ENCODE results near the gene FCN2. TPM values are rescaled to one million over a fixed set of nuclear protein-coding genes. Genes with fewer than 3 reads are reported as not detected.

Gene FCN2
- polyA plus RNA-seq, 1 of the 3 experiments (the other 2 are of a cell fraction), result not detected

DNA sequence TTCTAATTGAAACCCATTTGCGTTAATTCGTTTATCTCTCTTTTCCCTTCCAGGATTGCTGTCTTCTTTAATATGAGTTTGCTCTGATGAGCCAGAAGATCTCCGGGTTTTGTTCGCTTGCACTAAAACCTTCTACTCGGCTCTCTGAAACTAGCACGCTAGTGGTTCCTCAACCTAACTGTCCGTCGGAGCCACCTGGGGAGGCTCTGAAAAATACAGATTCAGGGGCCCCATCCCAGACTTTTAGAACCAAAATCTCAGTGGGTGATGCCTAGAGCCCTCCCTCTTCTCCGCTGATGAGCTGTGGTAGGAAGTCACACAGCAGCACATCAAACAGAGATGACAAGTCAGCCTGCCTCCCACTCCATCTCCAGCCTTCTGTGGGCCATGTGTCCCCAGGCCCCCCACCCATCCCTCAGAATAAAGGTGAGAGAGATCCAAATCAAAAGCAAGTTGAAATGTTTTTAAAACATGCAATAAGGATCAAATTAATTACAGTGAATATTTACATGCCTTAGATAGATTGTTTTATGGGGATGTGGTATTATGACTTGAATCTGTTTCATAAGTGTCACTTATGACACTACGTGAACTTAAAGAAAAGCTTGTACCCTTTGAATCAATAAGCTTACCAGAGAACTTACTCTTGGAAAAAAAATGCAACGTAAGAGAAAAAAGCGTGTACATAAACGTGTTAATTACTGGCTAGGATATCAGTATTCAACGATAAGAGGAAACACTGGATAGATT is 16.4 kb downstream of the FCN2 start (continued):
- TF ChIP-seq, protein P1, sequence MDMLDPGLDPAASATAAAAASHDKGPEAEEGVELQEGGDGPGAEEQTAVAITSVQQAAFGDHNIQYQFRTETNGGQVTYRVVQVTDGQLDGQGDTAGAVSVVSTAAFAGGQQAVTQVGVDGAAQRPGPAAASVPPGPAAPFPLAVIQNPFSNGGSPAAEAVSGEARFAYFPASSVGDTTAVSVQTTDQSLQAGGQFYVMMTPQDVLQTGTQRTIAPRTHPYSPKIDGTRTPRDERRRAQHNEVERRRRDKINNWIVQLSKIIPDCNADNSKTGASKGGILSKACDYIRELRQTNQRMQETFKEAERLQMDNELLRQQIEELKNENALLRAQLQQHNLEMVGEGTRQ (IDR thresholded peaks at IDR 0.05; ENCODE audit: borderline replicate concordance, low read depth, low read length), result no peak
- TF ChIP-seq RXRA (IDR thresholded peaks at IDR 0.05; ENCODE audit: borderline replicate concordance, low read depth) (no peak), GATA2 (CRISPR knock-in tag; IDR thresholded peaks at IDR 0.05) (no peak)

DNA sequence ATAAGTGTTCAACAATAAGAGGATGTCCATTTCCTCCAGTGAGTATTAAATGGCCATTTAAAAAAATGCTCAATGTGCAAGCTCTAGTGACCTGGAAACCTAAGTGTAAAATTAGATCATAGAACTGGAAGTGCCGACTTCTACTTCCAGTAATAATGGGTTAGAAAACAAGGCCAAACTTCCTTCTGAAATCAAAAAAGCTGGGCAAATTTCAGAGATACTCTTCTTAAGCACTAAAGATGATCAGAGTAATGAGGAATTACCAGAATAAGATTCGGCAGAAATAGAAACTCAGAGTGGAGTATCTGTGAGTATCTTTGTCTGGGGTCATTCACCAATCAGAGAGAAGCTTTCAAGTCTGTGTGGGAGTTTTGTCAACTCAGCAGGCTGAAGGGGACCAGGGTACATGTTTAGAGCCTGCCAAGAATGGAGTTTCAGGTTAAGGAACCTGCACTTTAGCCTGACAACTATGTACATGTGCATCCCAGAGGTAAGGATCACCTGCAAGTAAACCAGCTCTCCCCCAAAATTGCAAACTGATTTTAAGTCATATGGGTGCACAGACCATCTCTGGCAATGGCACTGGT is 17.1 kb downstream of the FCN2 start:
- Histone ChIP-seq H3K9ac (no peak overlapping the region), H2AFZ (ENCODE audit: low read depth) (no peak overlapping the region), H3K4me3 (ENCODE audit: low read depth in 2 of 2, low read length in 1 of 2) (no peak overlapping the region), H3K27ac (ENCODE audit: low read depth in 2 of 2, low read length in 1 of 2) (no peak overlapping the region), H3K4me2 (no peak overlapping the region), H3F3A (replicated peaks; ENCODE audit: insufficient read depth) (no peaks in the 10 kb centered on the region), H3K36me3 (replicated peaks in 1 of 2; ENCODE audit: control insufficient read depth in 1 of 2, insufficient read depth in 2 of 2, low read length in 1 of 2) (no peaks in the 10 kb centered on the region), H3K27me3 (ENCODE audit: insufficient read depth) (no peaks in the 10 kb centered on the region), H3K9me2 (no peaks in the 10 kb centered on the region), H4K20me1 (ENCODE audit: insufficient read depth) (0 out of 2 replicates have a peak, but pooled peaks cover 4% of the 10 kb centered on the region), H3K9me3 (no peaks in the 10 kb centered on the region), H3K79me2 (ENCODE audit: insufficient read depth) (no peaks in the 10 kb centered on the region), H3K4me1 (ENCODE audit: control insufficient read depth in 1 of 2, insufficient read depth in 2 of 2, low read depth in 1 of 2, low read length in 1 of 2) (peaks cover 0 to 9% of the 10 kb centered on the region in 2 experiments; a peak in 2 of 4 replicates)
- TF ChIP-seq, protein P2, sequence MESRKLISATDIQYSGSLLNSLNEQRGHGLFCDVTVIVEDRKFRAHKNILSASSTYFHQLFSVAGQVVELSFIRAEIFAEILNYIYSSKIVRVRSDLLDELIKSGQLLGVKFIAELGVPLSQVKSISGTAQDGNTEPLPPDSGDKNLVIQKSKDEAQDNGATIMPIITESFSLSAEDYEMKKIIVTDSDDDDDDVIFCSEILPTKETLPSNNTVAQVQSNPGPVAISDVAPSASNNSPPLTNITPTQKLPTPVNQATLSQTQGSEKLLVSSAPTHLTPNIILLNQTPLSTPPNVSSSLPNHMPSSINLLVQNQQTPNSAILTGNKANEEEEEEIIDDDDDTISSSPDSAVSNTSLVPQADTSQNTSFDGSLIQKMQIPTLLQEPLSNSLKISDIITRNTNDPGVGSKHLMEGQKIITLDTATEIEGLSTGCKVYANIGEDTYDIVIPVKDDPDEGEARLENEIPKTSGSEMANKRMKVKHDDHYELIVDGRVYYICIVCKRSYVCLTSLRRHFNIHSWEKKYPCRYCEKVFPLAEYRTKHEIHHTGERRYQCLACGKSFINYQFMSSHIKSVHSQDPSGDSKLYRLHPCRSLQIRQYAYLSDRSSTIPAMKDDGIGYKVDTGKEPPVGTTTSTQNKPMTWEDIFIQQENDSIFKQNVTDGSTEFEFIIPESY (IDR thresholded peaks at IDR 0.05; ENCODE audit: borderline replicate concordance, low read depth), result no peak
- TF ChIP-seq TAF1 (IDR thresholded peaks at IDR 0.05; ENCODE audit: borderline replicate concordance, low read depth, low read length) (no peak), TEAD4 (IDR thresholded peaks at IDR 0.05; ENCODE audit: borderline replicate concordance, insufficient read depth) (no peak), RAD21 (IDR thresholded peaks at IDR 0.05; ENCODE audit: low read length) (no peak), JUND (IDR thresholded peaks at IDR 0.05) (no peak), CHD2 (IDR thresholded peaks at IDR 0.05; ENCODE audit: low read length, partially characterized antibody) (no peak)
- ChIA-PET POLR2A (no interaction called here), CTCF (interaction anchor here (1.2 to 1.7 kb wide), 2 partner anchors 26 to 448 kb away, joined by 3 to 4 read pairs; no protein-coding TSS in a partner anchor)
- WGBS (ENCODE audit: low lambda C conversion rate), result 70% methylated on average over 2 of the region's 2 CpGs
- no peak for DNase-seq

DNA sequence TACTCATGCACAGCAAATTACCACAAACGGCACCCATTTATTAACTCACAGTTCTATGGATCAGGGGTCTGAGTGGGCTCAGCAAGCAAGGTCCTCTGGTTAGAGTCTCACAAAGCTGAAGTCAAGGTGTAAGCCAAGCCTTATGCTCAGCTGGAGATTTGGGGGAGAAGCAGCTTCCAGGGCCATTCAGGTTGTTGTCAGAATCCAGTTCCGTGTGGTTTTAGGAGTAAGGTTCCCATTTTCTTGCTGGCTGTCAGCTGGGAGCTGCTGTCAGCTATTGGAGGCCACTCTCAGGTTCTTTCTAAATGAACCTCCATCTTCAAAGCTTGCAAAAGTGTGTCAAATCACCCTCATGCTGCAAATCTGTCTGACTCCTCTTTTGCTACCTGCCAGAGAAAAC is 17.7 kb downstream of the FCN2 start:
- TF ChIP-seq FOSL2 (IDR thresholded peaks at IDR 0.05; ENCODE audit: borderline replicate concordance, low read depth), result no peak
- TF ChIP-seq EP300 (IDR thresholded peaks at IDR 0.05; ENCODE audit: borderline replicate concordance in 1 of 2, low read depth in 1 of 2, low read length in 1 of 2), result no peak
- TF ChIP-seq ELF1 (IDR thresholded peaks at IDR 0.05), result no peak
- TF ChIP-seq, protein P3, sequence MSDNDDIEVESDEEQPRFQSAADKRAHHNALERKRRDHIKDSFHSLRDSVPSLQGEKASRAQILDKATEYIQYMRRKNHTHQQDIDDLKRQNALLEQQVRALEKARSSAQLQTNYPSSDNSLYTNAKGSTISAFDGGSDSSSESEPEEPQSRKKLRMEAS (IDR thresholded peaks at IDR 0.05; ENCODE audit: low read depth), result no peak
- no peak for TF ChIP-seq JUND (IDR thresholded peaks at IDR 0.05)
- no peak for TF ChIP-seq GATA2 (CRISPR knock-in tag; IDR thresholded peaks at IDR 0.05)
- no peak for TF ChIP-seq RFX5 (IDR thresholded peaks at IDR 0.05; ENCODE audit: low read length)
- TF ChIP-seq SIN3A (IDR thresholded peaks at IDR 0.05; ENCODE audit: borderline replicate concordance, low read depth, low read length), result no peak
- TF ChIP-seq RAD21 (IDR thresholded peaks at IDR 0.05; ENCODE audit: low read length), result no peak
- no peaks in the 10 kb centered on the region for H3K9me2 ChIP-seq
- no peak overlapping the region for H3K4me3 ChIP-seq (ENCODE audit: low read depth in 2 of 2, low read length in 1 of 2)
- ChIA-PET CTCF (interaction anchor here (1.2 to 1.7 kb wide), 2 partner anchors 25 to 449 kb away, joined by 3 to 4 read pairs; no protein-coding TSS in a partner anchor), POLR2A (no interaction called here)
- no peaks in the 10 kb centered on the region for H3F3A ChIP-seq (replicated peaks; ENCODE audit: insufficient read depth)
- WGBS (ENCODE audit: low lambda C conversion rate), result 18% methylated on average over 2 of the region's 2 CpGs
- no peak overlapping the region for H3K27ac ChIP-seq (ENCODE audit: low read depth in 2 of 2, low read length in 1 of 2)
- no peaks in the 10 kb centered on the region for H3K27me3 ChIP-seq (ENCODE audit: insufficient read depth)
- H3K9ac ChIP-seq, result no peak overlapping the region
- H2AFZ ChIP-seq (ENCODE audit: low read depth), result no peak overlapping the region
- peaks cover 0 to 9% of the 10 kb centered on the region in 2 experiments; a peak in 2 of 4 replicates for H3K4me1 ChIP-seq (ENCODE audit: control insufficient read depth in 1 of 2, insufficient read depth in 2 of 2, low read depth in 1 of 2, low read length in 1 of 2)
- 0 out of 2 replicates have a peak, but pooled peaks cover 4% of the 10 kb centered on the region for H4K20me1 ChIP-seq (ENCODE audit: insufficient read depth)
- H3K4me2 ChIP-seq, result no peak overlapping the region
- DNase-seq, result no peak
- H3K9me3 ChIP-seq, result no peaks in the 10 kb centered on the region
- H3K36me3 ChIP-seq (replicated peaks in 1 of 2; ENCODE audit: control insufficient read depth in 1 of 2, insufficient read depth in 2 of 2, low read length in 1 of 2), result no peaks in the 10 kb centered on the region
- H3K79me2 ChIP-seq (ENCODE audit: insufficient read depth), result no peaks in the 10 kb centered on the region
